Omental fat pad (tissue), 4 donors: ENCODE measurements around the gene TDRD1. TPM values are rescaled to one million over a fixed set of nuclear protein-coding genes. Genes with fewer than 3 reads are reported as not detected.

Source experiments
- ATAC-seq: fragments of 150-250 bp; one replicate; pipeline ENCODE4 v1.9.1; 2016; ENCODE audit warnings: mild to moderate bottlenecking, moderate library complexity; ENCODE audit not compliant: low FRiP score
- DNase-seq: peaks from one replicate; pipeline ENCODE4 v3.0.0-alpha.2; 2019; ENCODE audit warnings: low spot score
- total RNA-seq, 4 donors: library from RNA; depleted of rRNA; stranded (reverse); fragments of >200 nt; gene quantifications; one replicate each; pipeline ENCODE4 v1.1.0, GENCODE V29; 2016
- TF ChIP-seq, protein P1 (sequence below), 3 donors: fragments of 450-650 bp; IDR thresholded peaks; one replicate each; pipeline ENCODE4 v1.5.1; 2016 to 2017; ENCODE audit warnings: antibody characterized with exemption in 3 of 3, mild to moderate bottlenecking in 3 of 3, moderate library complexity in 2 of 3

Gene TDRD1
- total RNA-seq, 4 donors from 2014 or later, result 0.24 to 0.46 (median 0.31) TPM; not detected in 1

DNA sequence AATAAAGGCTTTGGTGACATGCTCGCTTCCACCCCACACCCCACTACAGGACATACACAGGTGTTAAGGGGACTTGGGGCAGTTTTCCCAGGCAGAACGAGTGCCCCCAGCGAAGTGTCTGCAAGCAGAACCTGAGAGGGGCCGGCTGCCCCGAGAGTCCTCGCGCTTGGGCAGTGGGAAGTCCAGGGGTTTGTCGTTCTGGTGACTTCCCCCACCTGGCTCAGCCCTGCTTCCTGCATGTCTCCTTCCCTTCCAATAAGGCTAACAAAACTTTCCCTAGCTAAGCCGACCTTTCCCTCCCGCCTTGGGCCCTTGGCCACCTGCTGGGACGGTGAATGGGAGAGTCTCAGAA lies 60.8 kb downstream of the TDRD1 start:
- DNase-seq (no peak), ATAC-seq (no peak)
- TF ChIP-seq, protein P1, sequence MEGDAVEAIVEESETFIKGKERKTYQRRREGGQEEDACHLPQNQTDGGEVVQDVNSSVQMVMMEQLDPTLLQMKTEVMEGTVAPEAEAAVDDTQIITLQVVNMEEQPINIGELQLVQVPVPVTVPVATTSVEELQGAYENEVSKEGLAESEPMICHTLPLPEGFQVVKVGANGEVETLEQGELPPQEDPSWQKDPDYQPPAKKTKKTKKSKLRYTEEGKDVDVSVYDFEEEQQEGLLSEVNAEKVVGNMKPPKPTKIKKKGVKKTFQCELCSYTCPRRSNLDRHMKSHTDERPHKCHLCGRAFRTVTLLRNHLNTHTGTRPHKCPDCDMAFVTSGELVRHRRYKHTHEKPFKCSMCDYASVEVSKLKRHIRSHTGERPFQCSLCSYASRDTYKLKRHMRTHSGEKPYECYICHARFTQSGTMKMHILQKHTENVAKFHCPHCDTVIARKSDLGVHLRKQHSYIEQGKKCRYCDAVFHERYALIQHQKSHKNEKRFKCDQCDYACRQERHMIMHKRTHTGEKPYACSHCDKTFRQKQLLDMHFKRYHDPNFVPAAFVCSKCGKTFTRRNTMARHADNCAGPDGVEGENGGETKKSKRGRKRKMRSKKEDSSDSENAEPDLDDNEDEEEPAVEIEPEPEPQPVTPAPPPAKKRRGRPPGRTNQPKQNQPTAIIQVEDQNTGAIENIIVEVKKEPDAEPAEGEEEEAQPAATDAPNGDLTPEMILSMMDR (IDR thresholded peaks at IDR 0.05), result no peak

DNA sequence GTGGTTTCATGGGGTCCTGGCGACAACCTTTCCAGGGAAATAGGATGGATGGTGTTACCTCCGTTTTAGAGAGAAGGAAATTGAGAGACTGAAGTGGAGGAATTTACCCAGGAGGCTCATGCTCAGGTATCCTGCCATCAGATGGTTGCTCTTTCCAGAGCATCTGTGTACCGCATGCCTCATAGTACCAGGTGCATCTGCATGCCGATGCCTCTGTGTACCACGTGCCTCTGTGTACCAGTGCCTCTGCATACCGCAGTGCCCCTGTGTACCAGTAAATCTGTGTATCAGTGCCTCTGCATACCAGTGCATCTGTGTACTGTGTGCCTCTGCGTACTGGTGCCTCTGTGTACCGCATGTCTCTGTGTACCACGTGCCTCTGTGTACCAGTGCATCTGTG lies 63.1 kb downstream of the TDRD1 start:
- DNase-seq, result no peak

DNA sequence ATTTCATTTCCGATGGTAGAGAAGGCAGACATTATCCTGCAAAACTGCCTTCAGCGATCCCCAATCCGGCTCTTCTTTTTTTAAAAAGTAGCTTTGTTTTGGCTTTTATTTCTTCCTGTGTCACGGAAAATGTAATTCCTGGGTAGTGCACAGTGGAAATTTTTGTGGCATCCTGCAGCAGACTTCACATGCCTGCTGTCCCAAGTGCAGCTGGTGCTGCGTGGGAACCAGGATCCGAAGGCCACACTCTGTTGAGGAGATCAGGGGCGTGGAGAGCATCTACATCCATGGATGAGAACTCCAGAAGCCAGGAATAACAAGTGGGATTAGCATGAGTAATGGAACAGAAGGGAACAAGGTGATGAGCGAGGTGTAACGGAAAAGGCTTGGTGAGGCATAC lies 64.5 kb downstream of the TDRD1 start:
- TF ChIP-seq, protein P1 (IDR thresholded peaks at IDR 0.05), result no peak
- DNase-seq (no peak), ATAC-seq (no peak)

More for the DNA sequence above, 63.1 kb downstream of the TDRD1 start:
- no peak for ATAC-seq
- TF ChIP-seq, protein P1 (IDR thresholded peaks at IDR 0.05), result no peak

- TF ChIP-seq, protein P1 (IDR thresholded peaks at IDR 0.05), result no peak
- DNase-seq, result no peak
- no peak for ATAC-seq
Observed at GRCh38 chr10:114244126-114244525, 65.0 kb downstream of the TDRD1 start.

- ATAC-seq (no peak), DNase-seq (no peak)
- TF ChIP-seq, protein P1 (IDR thresholded peaks at IDR 0.05), result no peak
Observed at GRCh38 chr10:114245121-114245791, 66.1 kb downstream of the TDRD1 start.

DNA sequence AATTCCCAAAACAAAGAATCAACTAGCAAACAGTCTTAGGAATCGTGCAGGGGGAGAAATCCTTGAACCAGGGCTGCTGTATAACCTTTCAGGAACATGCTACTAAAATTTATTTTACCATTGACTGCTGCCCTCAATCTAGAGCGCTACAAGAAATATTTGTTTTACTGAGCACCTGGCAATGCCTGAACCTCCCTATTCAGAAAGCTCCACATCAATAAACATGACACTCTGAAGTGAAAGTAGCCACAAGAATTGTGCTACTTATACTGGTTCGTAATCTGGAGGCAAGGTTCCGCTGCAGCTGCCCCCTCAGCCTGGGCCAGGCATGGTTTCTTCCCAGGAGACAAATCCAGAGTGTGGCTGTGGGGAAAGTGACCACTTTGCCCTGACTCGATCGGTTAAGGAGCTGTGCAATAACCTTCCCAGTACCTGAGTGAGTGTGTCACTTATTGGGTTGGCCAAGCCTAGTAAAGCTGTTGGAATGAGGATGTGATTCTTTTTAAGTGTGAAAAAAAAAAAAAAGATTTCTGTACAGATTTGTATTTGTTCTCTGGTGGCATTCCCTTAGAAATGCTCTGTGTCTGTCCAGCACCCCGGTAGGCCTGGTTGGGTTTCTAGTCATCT lies 67.6 kb downstream of the TDRD1 start:
- TF ChIP-seq, protein P1 (IDR thresholded peaks at IDR 0.05), result no peak

DNA sequence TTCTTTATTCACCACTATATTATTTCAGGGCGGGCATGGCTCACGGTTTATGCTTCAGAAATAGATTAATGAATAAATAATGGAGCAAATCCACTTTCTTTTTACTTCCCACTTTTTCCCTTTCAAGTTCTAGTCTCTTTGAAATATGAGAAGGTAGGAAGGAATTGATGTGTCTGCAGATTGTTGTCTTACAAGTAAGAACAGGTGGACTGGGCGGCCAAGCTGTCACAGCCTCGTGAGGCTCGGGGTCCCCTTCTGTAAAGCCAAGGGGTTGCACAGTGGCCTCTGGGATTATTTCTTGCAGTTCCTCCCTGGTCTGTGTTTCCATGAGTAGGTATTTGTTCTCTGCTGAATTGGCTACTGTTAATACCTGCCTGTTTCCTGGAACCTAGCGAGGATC lies 71.1 kb downstream of the TDRD1 start:
- TF ChIP-seq, protein P1 (IDR thresholded peaks at IDR 0.05), result no peak
- DNase-seq (no peak), ATAC-seq (no peak)

More for the DNA sequence above, 67.6 kb downstream of the TDRD1 start:
- DNase-seq (no peak), ATAC-seq (no peak)
